ENCODE data around the gene JAKMIP1. TPM values are rescaled to one million over a fixed set of nuclear protein-coding genes. Genes with fewer than 3 reads are reported as not detected.
A peak's percentile ranks its signal among the peaks of the same experiment; 100 is the strongest.

The JAKMIP1 gene
- total and polyA plus RNA-seq, 4 donors, result 0.08 to 0.50 (median 0.22) TPM

GRCh38 chr4:6019316-6020263, 180.8 kb downstream of the JAKMIP1 start:
- Histone ChIP-seq H3K9me3 (ENCODE audit: control insufficient read depth, low read length) (no peaks in the 10 kb centered on the region), H3K27me3 (ENCODE audit: control insufficient read depth in 1 of 2, insufficient read depth in 2 of 2, low read length in 1 of 2) (no peaks in the 10 kb centered on the region)
- intact Hi-C loops (cut with DNase I), result no loop called here

GRCh38 chr4:6018331-6018730, 182.0 kb downstream of the JAKMIP1 start, which contains the start of gene C4orf50:
C4orf50 (minus strand) TSS chr4:6018431.
- no peak for ATAC-seq (ENCODE audit: low FRiP score)
- H3K27me3 ChIP-seq (ENCODE audit: control insufficient read depth in 1 of 2, insufficient read depth in 2 of 2, low read length in 1 of 2), result no peaks in the 10 kb centered on the region

More at GRCh38 chr4:6019316-6020263, 180.8 kb downstream of the JAKMIP1 start:
- no peaks in the 10 kb centered on the region for H3K4me1 ChIP-seq (ENCODE audit: control insufficient read depth in 1 of 2, insufficient read depth in 2 of 2, low read length in 2 of 2)
- H3K4me3 ChIP-seq (ENCODE audit: low read length in 2 of 2), result no peak overlapping the region
- H3K27ac ChIP-seq (ENCODE audit: low read depth in 1 of 2, low read length in 2 of 2), result no peak overlapping the region
- 31 to 34% methylated on average over 22 of the region's 22 CpGs for WGBS, 2 donors
- no peak for ATAC-seq (ENCODE audit: low FRiP score)
- no peaks in the 10 kb centered on the region for H3K36me3 ChIP-seq (ENCODE audit: control insufficient read depth in 1 of 2, insufficient read depth in 2 of 2, low read length in 1 of 2)
- DNase-seq, result no peak

GRCh38 chr4:6017800-6018199, 182.5 kb downstream of the JAKMIP1 start:
- WGBS, 2 donors, result 86 to 92% methylated on average over 10 to 11 of the region's 11 CpGs
- H3K27me3 ChIP-seq (ENCODE audit: control insufficient read depth in 1 of 2, insufficient read depth in 2 of 2, low read length in 1 of 2), result no peaks in the 10 kb centered on the region

More at GRCh38 chr4:6018331-6018730, 182.0 kb downstream of the JAKMIP1 start, which contains the start of gene C4orf50:
- Histone ChIP-seq H3K4me1 (ENCODE audit: control insufficient read depth in 1 of 2, insufficient read depth in 2 of 2, low read length in 2 of 2) (no peaks in the 10 kb centered on the region), H3K36me3 (ENCODE audit: control insufficient read depth in 1 of 2, insufficient read depth in 2 of 2, low read length in 1 of 2) (no peaks in the 10 kb centered on the region), H3K4me3 (ENCODE audit: low read length in 2 of 2) (no peak within 1 kb of the TSS), H3K9me3 (ENCODE audit: control insufficient read depth, low read length) (no peaks in the 10 kb centered on the region), H3K27ac (ENCODE audit: low read depth in 1 of 2, low read length in 2 of 2) (no peak within 1 kb of the TSS)
- WGBS, 2 donors, result 70 to 72% methylated on average over 8 of the region's 8 CpGs
- intact Hi-C loops (cut with DNase I), result no loop called here
- no peak for DNase-seq

GRCh38 chr4:6017030-6017429, 183.3 kb downstream of the JAKMIP1 start:
- Histone ChIP-seq H3K27me3 (ENCODE audit: control insufficient read depth in 1 of 2, insufficient read depth in 2 of 2, low read length in 1 of 2) (no peaks in the 10 kb centered on the region), H3K27ac (ENCODE audit: low read depth in 1 of 2, low read length in 2 of 2) (no peak overlapping the region), H3K36me3 (ENCODE audit: control insufficient read depth in 1 of 2, insufficient read depth in 2 of 2, low read length in 1 of 2) (no peaks in the 10 kb centered on the region), H3K9me3 (ENCODE audit: control insufficient read depth, low read length) (no peaks in the 10 kb centered on the region), H3K4me1 (ENCODE audit: control insufficient read depth in 1 of 2, insufficient read depth in 2 of 2, low read length in 2 of 2) (no peaks in the 10 kb centered on the region), H3K4me3 (ENCODE audit: low read length in 2 of 2) (no peak overlapping the region)
- intact Hi-C loops (cut with DNase I), result no loop called here
- DNase-seq (no peak), ATAC-seq (ENCODE audit: low FRiP score) (no peak)
- WGBS, 2 donors, result 65 to 67% methylated on average over 10 of the region's 10 CpGs

More at GRCh38 chr4:6017800-6018199, 182.5 kb downstream of the JAKMIP1 start:
- no peak for ATAC-seq (ENCODE audit: low FRiP score)
- H3K4me3 ChIP-seq (ENCODE audit: low read length in 2 of 2), result no peak overlapping the region
- no peaks in the 10 kb centered on the region for H3K9me3 ChIP-seq (ENCODE audit: control insufficient read depth, low read length)
- intact Hi-C loops (cut with DNase I), result no loop called here
- H3K36me3 ChIP-seq (ENCODE audit: control insufficient read depth in 1 of 2, insufficient read depth in 2 of 2, low read length in 1 of 2), result no peaks in the 10 kb centered on the region
- H3K27ac ChIP-seq (ENCODE audit: low read depth in 1 of 2, low read length in 2 of 2), result no peak overlapping the region
- DNase-seq, result no peak
- no peaks in the 10 kb centered on the region for H3K4me1 ChIP-seq (ENCODE audit: control insufficient read depth in 1 of 2, insufficient read depth in 2 of 2, low read length in 2 of 2)

GRCh38 chr4:6013564-6013963, 186.8 kb downstream of the JAKMIP1 start:
- ATAC-seq (ENCODE audit: low FRiP score), result no peak
- Histone ChIP-seq H3K9me3 (ENCODE audit: control insufficient read depth, low read length) (no peaks in the 10 kb centered on the region), H3K27ac (ENCODE audit: low read depth in 1 of 2, low read length in 2 of 2) (no peak overlapping the region), H3K27me3 (ENCODE audit: control insufficient read depth in 1 of 2, insufficient read depth in 2 of 2, low read length in 1 of 2) (no peaks in the 10 kb centered on the region), H3K36me3 (ENCODE audit: control insufficient read depth in 1 of 2, insufficient read depth in 2 of 2, low read length in 1 of 2) (no peaks in the 10 kb centered on the region), H3K4me3 (ENCODE audit: low read length in 2 of 2) (no peak overlapping the region), H3K4me1 (ENCODE audit: control insufficient read depth in 1 of 2, insufficient read depth in 2 of 2, low read length in 2 of 2) (no peaks in the 10 kb centered on the region)
- no peak for DNase-seq
- 81 to 85% methylated on average over 12 of the region's 12 CpGs for WGBS, 2 donors
- intact Hi-C loops (cut with DNase I), result no loop called here

- Histone ChIP-seq H3K27ac (ENCODE audit: low read depth in 1 of 2, low read length in 2 of 2) (no peak overlapping the region), H3K4me3 (ENCODE audit: low read length in 2 of 2) (no peak overlapping the region), H3K27me3 (ENCODE audit: control insufficient read depth in 1 of 2, insufficient read depth in 2 of 2, low read length in 1 of 2) (no peaks in the 10 kb centered on the region), H3K4me1 (ENCODE audit: control insufficient read depth in 1 of 2, insufficient read depth in 2 of 2, low read length in 2 of 2) (no peaks in the 10 kb centered on the region), H3K36me3 (ENCODE audit: control insufficient read depth in 1 of 2, insufficient read depth in 2 of 2, low read length in 1 of 2) (no peaks in the 10 kb centered on the region), H3K9me3 (ENCODE audit: control insufficient read depth, low read length) (no peaks in the 10 kb centered on the region)
- ATAC-seq (ENCODE audit: low FRiP score), result no peak
- no peak for DNase-seq
- WGBS, 2 donors, result 70% methylated on average over 5 of the region's 5 CpGs
- intact Hi-C loops (cut with DNase I), result no loop called here
Measured at GRCh38 chr4:6012200-6012599, 188.1 kb downstream of the JAKMIP1 start.

- ATAC-seq (ENCODE audit: low FRiP score) (peak; percentile 15), DNase-seq (no peak)
- Histone ChIP-seq H3K9me3 (ENCODE audit: control insufficient read depth, low read length) (no peaks in the 10 kb centered on the region), H3K4me3 (ENCODE audit: low read length in 2 of 2) (no peak overlapping the region), H3K27ac (ENCODE audit: low read depth in 1 of 2, low read length in 2 of 2) (no peak overlapping the region), H3K36me3 (ENCODE audit: control insufficient read depth in 1 of 2, insufficient read depth in 2 of 2, low read length in 1 of 2) (no peaks in the 10 kb centered on the region), H3K27me3 (ENCODE audit: control insufficient read depth in 1 of 2, insufficient read depth in 2 of 2, low read length in 1 of 2) (no peaks in the 10 kb centered on the region), H3K4me1 (ENCODE audit: control insufficient read depth in 1 of 2, insufficient read depth in 2 of 2, low read length in 2 of 2) (no peaks in the 10 kb centered on the region)
- 13 to 14% methylated on average over 7 to 8 of the region's 8 CpGs for WGBS, 2 donors
- intact Hi-C loops (cut with DNase I), result no loop called here
Measured at GRCh38 chr4:6011686-6012085, 188.7 kb downstream of the JAKMIP1 start.

GRCh38 chr4:6011271-6011671, 189.1 kb downstream of the JAKMIP1 start:
- H3K27me3 ChIP-seq (ENCODE audit: control insufficient read depth in 1 of 2, insufficient read depth in 2 of 2, low read length in 1 of 2), result no peaks in the 10 kb centered on the region
- no peaks in the 10 kb centered on the region for H3K36me3 ChIP-seq (ENCODE audit: control insufficient read depth in 1 of 2, insufficient read depth in 2 of 2, low read length in 1 of 2)
- H3K27ac ChIP-seq (ENCODE audit: low read depth in 1 of 2, low read length in 2 of 2), result no peak overlapping the region
- H3K9me3 ChIP-seq (ENCODE audit: control insufficient read depth, low read length), result no peaks in the 10 kb centered on the region
- H3K4me3 ChIP-seq (ENCODE audit: low read length in 2 of 2), result no peak overlapping the region
- DNase-seq (no peak), ATAC-seq (ENCODE audit: low FRiP score) (peak; percentile 12)
- no peaks in the 10 kb centered on the region for H3K4me1 ChIP-seq (ENCODE audit: control insufficient read depth in 1 of 2, insufficient read depth in 2 of 2, low read length in 2 of 2)
- 60 to 69% methylated on average over 11 to 12 of the region's 12 CpGs for WGBS, 2 donors
- intact Hi-C loops (cut with DNase I), result no loop called here

- Histone ChIP-seq H3K27me3 (ENCODE audit: control insufficient read depth in 1 of 2, insufficient read depth in 2 of 2, low read length in 1 of 2) (no peaks in the 10 kb centered on the region), H3K4me1 (ENCODE audit: control insufficient read depth in 1 of 2, insufficient read depth in 2 of 2, low read length in 2 of 2) (no peaks in the 10 kb centered on the region), H3K4me3 (ENCODE audit: low read length in 2 of 2) (no peak overlapping the region), H3K9me3 (ENCODE audit: control insufficient read depth, low read length) (no peaks in the 10 kb centered on the region), H3K36me3 (ENCODE audit: control insufficient read depth in 1 of 2, insufficient read depth in 2 of 2, low read length in 1 of 2) (no peaks in the 10 kb centered on the region), H3K27ac (ENCODE audit: low read depth in 1 of 2, low read length in 2 of 2) (no peak overlapping the region)
- DNase-seq (no peak), ATAC-seq (ENCODE audit: low FRiP score) (no peak)
- intact Hi-C loops (cut with DNase I), result no loop called here
- WGBS, 2 donors, result 72 to 74% methylated on average over 3 of the region's 3 CpGs
Measured at GRCh38 chr4:6010789-6011188, 189.6 kb downstream of the JAKMIP1 start.

Measured in aorta (tissue), 5 donors.